Ishikawa (cell line): Measurements from ENCODE around the gene SCN3B.

Source experiments
- CEBPB ChIP-seq: IDR thresholded peaks from 2 replicates; pipeline ENCODE4 v1.6.1; 2012
- EP300 ChIP-seq: IDR thresholded peaks from 2 replicates; pipeline ENCODE4 v1.6.1; 2012; ENCODE audit warnings: borderline replicate concordance
- FOXM1 ChIP-seq: IDR thresholded peaks from 2 replicates; pipeline ENCODE4 v1.6.1; 2012; ENCODE audit warnings: low read depth, borderline replicate concordance
- MAX ChIP-seq: IDR thresholded peaks from 2 replicates; pipeline ENCODE4 v1.6.1; 2012
- NFIC ChIP-seq: IDR thresholded peaks from 2 replicates; pipeline ENCODE4 v1.6.1; 2012
- RAD21 ChIP-seq: IDR thresholded peaks from 2 replicates; pipeline ENCODE4 v1.6.1; 2012; ENCODE audit warnings: low read depth
- REST ChIP-seq: IDR thresholded peaks from 2 replicates; pipeline ENCODE4 v1.6.1; 2012; ENCODE audit warnings: low read depth, mild to moderate bottlenecking
- TAF1 ChIP-seq: IDR thresholded peaks from 2 replicates; pipeline ENCODE4 v1.6.1; 2012; ENCODE audit warnings: low read depth, mild to moderate bottlenecking
- TCF12 ChIP-seq: IDR thresholded peaks from 2 replicates; pipeline ENCODE4 v1.6.1; 2012; ENCODE audit warnings: low read depth
- YY1 ChIP-seq: IDR thresholded peaks from 2 replicates; pipeline ENCODE4 v1.6.1; 2012; ENCODE audit warnings: low read depth
- ZBTB7A ChIP-seq: IDR thresholded peaks from 2 replicates; pipeline ENCODE4 v1.6.1; 2012; ENCODE audit warnings: low read depth

- TF ChIP-seq ZBTB7A (no peak), NFIC (no peak), TCF12 (no peak), TAF1 (no peak), REST (no peak), RAD21 (no peak), FOXM1 (no peak), EP300 (no peak), CEBPB (no peak), YY1 (no peak), MAX (0 out of 2 replicates have a peak, but pooled peaks have one; percentile 32)
Measured at GRCh38 chr11:123654566-123655081, at the start of gene SCN3B.
